ENCODE measurements around the gene RSBN1L. TPM values are rescaled to one million over a fixed set of nuclear protein-coding genes. Genes with fewer than 3 reads are reported as not detected.

RSBN1L gene
- total and polyA plus RNA-seq, 5 donors from 2014 or later = 7.3 to 31.8 (median 8.2) TPM

DNA sequence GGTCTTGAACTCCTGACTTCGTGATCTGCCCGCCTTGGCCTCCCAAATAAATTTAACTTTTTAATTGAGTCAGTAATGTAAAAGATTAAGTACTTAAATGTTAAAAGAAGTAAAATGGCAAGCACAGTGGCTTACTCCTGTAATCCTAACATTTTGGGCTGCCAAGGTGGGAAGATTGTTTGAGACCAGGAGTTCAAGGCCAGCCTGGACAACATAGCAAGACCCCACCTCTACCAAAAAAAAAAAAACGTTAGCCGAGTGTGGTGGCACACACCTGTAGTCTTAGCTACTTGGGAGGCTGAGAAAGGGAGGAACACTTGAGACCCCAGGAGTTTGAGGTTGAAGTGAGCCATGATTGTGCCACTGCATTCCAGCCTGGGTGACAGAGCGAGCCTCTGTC is 128.4 kb downstream of the RSBN1L start:
- ATAC-seq (ENCODE audit: low read depth in 2 of 2) (no peak), DNase-seq (no peak)
- Histone ChIP-seq H3K4me1 (ENCODE audit: control insufficient read depth, insufficient read depth, low read length, poor library complexity, severe bottlenecking) (peaks cover 29% of the 10 kb centered on the region), H3K9me3 (ENCODE audit: control insufficient read depth in 2 of 2, low read length in 2 of 2) (peaks cover 25 to 34% of the 10 kb centered on the region in 2 experiments), H3K36me3 (ENCODE audit: control insufficient read depth, insufficient read depth, low read length) (peaks cover 11% of the 10 kb centered on the region), H3K27ac (ENCODE audit: insufficient read depth, low read length, poor library complexity, severe bottlenecking) (no peak overlapping the region), H3K27me3 (ENCODE audit: control insufficient read depth, insufficient read depth, low read length) (no peaks in the 10 kb centered on the region), H3K4me3 (ENCODE audit: low read depth, low read length) (no peak overlapping the region)
- peaks cover 2 to 47% (median 16%) of the 10 kb centered on the region in 7 donors for H3K9me3 Mint-ChIP-seq
- H3K27ac Mint-ChIP-seq = peak overlapping the region in 1 of 3 donors; percentile 0
- H3K4me1 Mint-ChIP-seq = peaks cover 33 to 68% (median 51%) of the 10 kb centered on the region in 4 donors
- H3K27me3 Mint-ChIP-seq = no peaks in the 10 kb centered on the region
- peak overlapping the region in 1 of 4 donors; percentile 68 for H3K4me3 Mint-ChIP-seq
- peaks cover 45% of the 10 kb centered on the region for H3K36me3 Mint-ChIP-seq

DNA sequence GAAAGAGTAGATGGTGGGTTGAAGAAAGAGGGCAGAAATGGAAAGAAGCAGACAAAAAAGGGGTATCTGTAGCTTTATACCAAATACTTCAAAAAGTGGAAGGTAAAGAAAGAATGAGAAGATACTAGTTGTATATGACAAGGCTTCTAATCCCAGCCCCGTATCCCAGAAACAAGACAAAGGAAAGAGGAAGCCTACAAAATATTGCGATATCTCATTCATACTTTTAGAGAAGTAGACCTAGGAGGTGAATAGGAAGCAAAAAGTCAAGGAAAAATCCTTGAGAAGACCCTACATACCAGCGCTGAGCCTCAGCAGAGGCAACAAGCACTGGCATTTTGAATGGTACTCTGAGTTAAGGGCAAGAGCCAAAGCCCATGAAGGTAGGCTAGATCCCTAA is 128.9 kb downstream of the RSBN1L start:
- Mint-ChIP-seq H3K4me3 (peak overlapping the region in 3 of 4 donors; percentile 4 to 68 (median 14)), H3K27me3 (no peaks in the 10 kb centered on the region), H3K4me1 (peaks cover 33 to 70% (median 53%) of the 10 kb centered on the region in 4 donors), H3K9me3 (peaks cover 2 to 42% (median 11%) of the 10 kb centered on the region in 7 donors), H3K27ac (peak overlapping the region in 1 of 3 donors; percentile 0), H3K36me3 (peaks cover 40% of the 10 kb centered on the region)
- no peak overlapping the region for H3K27ac ChIP-seq (ENCODE audit: insufficient read depth, low read length, poor library complexity, severe bottlenecking)
- peaks cover 30% of the 10 kb centered on the region for H3K4me1 ChIP-seq (ENCODE audit: control insufficient read depth, insufficient read depth, low read length, poor library complexity, severe bottlenecking)
- no peak for ATAC-seq (ENCODE audit: low read depth in 2 of 2)
- peaks cover 24 to 29% of the 10 kb centered on the region in 2 experiments for H3K9me3 ChIP-seq (ENCODE audit: control insufficient read depth in 2 of 2, low read length in 2 of 2)
- H3K27me3 ChIP-seq (ENCODE audit: control insufficient read depth, insufficient read depth, low read length) = no peaks in the 10 kb centered on the region
- H3K4me3 ChIP-seq (ENCODE audit: low read depth, low read length) = no peak overlapping the region
- peaks cover 8% of the 10 kb centered on the region for H3K36me3 ChIP-seq (ENCODE audit: control insufficient read depth, insufficient read depth, low read length)
- DNase-seq = no peak

DNA sequence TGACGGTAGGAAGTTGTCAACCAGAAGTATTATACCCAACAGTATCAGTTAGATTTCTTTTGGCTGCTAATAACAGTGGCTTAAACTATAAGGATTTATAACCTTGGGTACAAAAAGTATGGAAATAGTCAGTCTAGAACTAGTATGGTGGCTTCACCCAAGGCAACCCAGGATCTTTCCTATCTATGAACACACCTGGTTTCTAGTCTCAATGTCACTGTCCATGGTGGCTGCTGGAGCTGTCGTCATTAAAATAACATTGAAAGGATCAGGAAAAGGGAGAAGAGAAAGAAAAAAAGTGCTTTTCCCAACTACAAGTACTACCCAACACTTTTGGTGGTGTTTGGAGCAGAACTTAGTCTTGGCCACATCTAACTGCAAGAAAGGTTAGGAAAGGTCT is 130.0 kb downstream of the RSBN1L start:
- Mint-ChIP-seq H3K36me3 (peaks cover 31% of the 10 kb centered on the region), H3K4me1 (peaks cover 36 to 74% (median 61%) of the 10 kb centered on the region in 4 donors), H3K9me3 (peaks cover 1 to 30% (median 8%) of the 10 kb centered on the region in 7 donors), H3K27ac (peak overlapping the region; percentile 26 to 47 (median 39)), H3K4me3 (peak overlapping the region in 1 of 4 donors; percentile 43), H3K27me3 (no peaks in the 10 kb centered on the region)
- peaks cover 42% of the 10 kb centered on the region for H3K4me1 ChIP-seq (ENCODE audit: control insufficient read depth, insufficient read depth, low read length, poor library complexity, severe bottlenecking)
- no peak overlapping the region for H3K27ac ChIP-seq (ENCODE audit: insufficient read depth, low read length, poor library complexity, severe bottlenecking)
- H3K4me3 ChIP-seq (ENCODE audit: low read depth, low read length) = peak overlapping the region; percentile 5
- peaks cover 12 to 18% of the 10 kb centered on the region in 2 experiments for H3K9me3 ChIP-seq (ENCODE audit: control insufficient read depth in 2 of 2, low read length in 2 of 2)
- no peaks in the 10 kb centered on the region for H3K36me3 ChIP-seq (ENCODE audit: control insufficient read depth, insufficient read depth, low read length)
- ATAC-seq (ENCODE audit: low read depth in 2 of 2) (no peak), DNase-seq (no peak)
- no peaks in the 10 kb centered on the region for H3K27me3 ChIP-seq (ENCODE audit: control insufficient read depth, insufficient read depth, low read length)

DNA sequence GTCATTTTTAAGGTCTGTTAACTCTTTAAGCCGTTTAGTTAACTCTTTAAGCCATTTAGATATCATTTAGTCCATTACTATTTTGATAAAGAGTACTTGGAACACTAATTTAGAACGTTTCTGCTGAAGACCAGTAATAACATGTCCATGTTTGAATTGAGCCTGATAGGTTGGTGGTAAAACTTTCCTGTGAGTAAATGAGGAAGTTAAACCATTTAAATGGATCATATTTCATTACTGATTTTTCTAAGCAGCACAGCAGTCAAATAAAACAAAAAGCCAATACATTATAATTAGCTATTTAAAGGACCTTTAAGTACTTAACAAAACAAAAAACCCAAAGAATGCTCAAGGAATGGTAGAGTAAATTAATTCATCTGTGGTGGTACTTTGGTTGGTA is 131.7 kb downstream of the RSBN1L start:
- Histone ChIP-seq H3K4me1 (ENCODE audit: control insufficient read depth, insufficient read depth, low read length, poor library complexity, severe bottlenecking) (peaks cover 58% of the 10 kb centered on the region), H3K27me3 (ENCODE audit: control insufficient read depth, insufficient read depth, low read length) (no peaks in the 10 kb centered on the region), H3K36me3 (ENCODE audit: control insufficient read depth, insufficient read depth, low read length) (no peaks in the 10 kb centered on the region), H3K4me3 (ENCODE audit: low read depth, low read length) (no peak overlapping the region), H3K27ac (ENCODE audit: insufficient read depth, low read length, poor library complexity, severe bottlenecking) (no peak overlapping the region), H3K9me3 (ENCODE audit: control insufficient read depth in 2 of 2, low read length in 2 of 2) (peaks cover 4 to 6% of the 10 kb centered on the region in 2 experiments)
- H3K4me3 Mint-ChIP-seq = peak overlapping the region in 2 of 4 donors; percentile 68 to 74
- DNase-seq = no peak
- H3K27me3 Mint-ChIP-seq = no peaks in the 10 kb centered on the region
- peaks cover 26% of the 10 kb centered on the region for H3K36me3 Mint-ChIP-seq
- H3K27ac Mint-ChIP-seq = no peak overlapping the region
- H3K4me1 Mint-ChIP-seq = peaks cover 45 to 79% (median 63%) of the 10 kb centered on the region in 4 donors
- H3K9me3 Mint-ChIP-seq = peaks cover 0 to 22% (median 8%) of the 10 kb centered on the region in 7 donors
- ATAC-seq (ENCODE audit: low read depth in 2 of 2) = no peak

DNA sequence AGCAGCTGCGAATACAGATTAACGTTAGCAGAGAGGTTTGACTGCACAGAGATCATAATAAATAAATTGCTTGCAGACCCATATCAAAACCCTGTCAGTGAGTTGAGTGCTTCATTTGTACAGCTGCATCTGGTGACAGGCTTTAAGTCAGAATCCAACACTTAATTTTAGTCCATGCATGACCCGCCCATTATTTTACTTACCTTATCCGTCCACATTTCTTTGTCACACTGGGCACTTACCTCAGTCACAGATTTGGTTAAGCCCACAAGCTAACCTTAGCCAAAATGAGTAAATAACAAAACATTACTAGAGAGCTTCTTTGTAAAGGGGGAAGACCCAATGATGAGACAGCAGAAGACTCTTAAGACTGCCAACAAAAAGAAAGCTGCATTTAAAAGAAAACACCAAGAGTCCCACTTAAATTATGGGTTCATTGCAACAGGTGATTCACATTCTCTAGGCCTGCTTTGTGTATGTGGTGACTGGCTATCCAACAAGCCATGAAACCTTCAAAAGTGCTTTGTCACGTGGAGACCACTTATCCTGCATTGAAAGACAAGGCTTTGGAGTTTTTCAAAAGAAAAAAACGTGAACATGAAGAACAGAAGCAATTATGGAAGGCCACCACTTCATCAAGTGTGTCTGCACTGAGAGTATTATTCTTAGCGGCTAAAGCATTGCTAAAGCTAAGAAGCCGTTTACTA is 134.5 kb downstream of the RSBN1L start:
- Mint-ChIP-seq H3K9me3 (peaks cover 0 to 8% (median 2%) of the 10 kb centered on the region in 7 donors), H3K4me3 (peak overlapping the region; percentile 61 to 87 (median 66)), H3K27ac (peak overlapping the region; percentile 36 to 80 (median 75)), H3K27me3 (no peaks in the 10 kb centered on the region), H3K36me3 (peaks cover 9% of the 10 kb centered on the region), H3K4me1 (peaks cover 40 to 81% (median 58%) of the 10 kb centered on the region in 4 donors)
- peaks cover 72% of the 10 kb centered on the region for H3K4me1 ChIP-seq (ENCODE audit: control insufficient read depth, insufficient read depth, low read length, poor library complexity, severe bottlenecking)
- H3K27ac ChIP-seq (ENCODE audit: insufficient read depth, low read length, poor library complexity, severe bottlenecking) = peak overlapping the region; percentile 45
- H3K27me3 ChIP-seq (ENCODE audit: control insufficient read depth, insufficient read depth, low read length) = no peaks in the 10 kb centered on the region
- H3K4me3 ChIP-seq (ENCODE audit: low read depth, low read length) = peak overlapping the region; percentile 69
- DNase-seq (peak in 1 of 3 donors; percentile 29), ATAC-seq (ENCODE audit: low read depth in 2 of 2) (peak in 1 of 2 donors; percentile 12)
- peaks cover 4% of the 10 kb centered on the region in 2 experiments for H3K9me3 ChIP-seq (ENCODE audit: control insufficient read depth in 2 of 2, low read length in 2 of 2)
- no peaks in the 10 kb centered on the region for H3K36me3 ChIP-seq (ENCODE audit: control insufficient read depth, insufficient read depth, low read length)

DNA sequence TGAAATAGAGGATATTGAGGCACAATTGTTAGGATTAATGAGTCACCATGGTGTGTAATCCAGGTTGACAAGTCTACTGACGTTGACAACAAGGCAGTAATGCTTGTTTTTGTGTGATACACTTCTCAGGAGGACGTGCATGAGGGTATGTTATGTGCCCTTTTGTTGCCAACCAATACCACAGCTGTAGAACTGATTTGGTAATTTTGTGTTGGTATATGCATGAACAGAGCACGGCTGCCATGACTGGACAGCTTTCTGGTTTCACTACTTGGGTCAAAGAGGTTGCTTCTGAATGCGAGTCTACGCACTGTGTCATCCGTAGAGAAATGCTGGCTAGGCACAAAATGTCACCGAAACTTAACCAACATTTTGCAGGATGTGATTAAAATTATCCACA is 135.2 kb downstream of the RSBN1L start:
- Histone ChIP-seq H3K27me3 (ENCODE audit: control insufficient read depth, insufficient read depth, low read length) (no peaks in the 10 kb centered on the region), H3K9me3 (ENCODE audit: control insufficient read depth in 2 of 2, low read length in 2 of 2) (no peaks in the 10 kb centered on the region), H3K4me3 (ENCODE audit: low read depth, low read length) (peak overlapping the region; percentile 69), H3K4me1 (ENCODE audit: control insufficient read depth, insufficient read depth, low read length, poor library complexity, severe bottlenecking) (peaks cover 72% of the 10 kb centered on the region), H3K36me3 (ENCODE audit: control insufficient read depth, insufficient read depth, low read length) (no peaks in the 10 kb centered on the region), H3K27ac (ENCODE audit: insufficient read depth, low read length, poor library complexity, severe bottlenecking) (peak overlapping the region; percentile 45)
- DNase-seq = peak in 2 of 3 donors; percentile 13 to 74
- ATAC-seq (ENCODE audit: low read depth in 2 of 2) = peak; percentile 20 to 53
- H3K4me1 Mint-ChIP-seq = peaks cover 37 to 79% (median 56%) of the 10 kb centered on the region in 4 donors
- H3K4me3 Mint-ChIP-seq = peak overlapping the region; percentile 61 to 87 (median 66)
- peaks cover 0 to 5% (median under 1%) of the 10 kb centered on the region in 7 donors for H3K9me3 Mint-ChIP-seq
- H3K27ac Mint-ChIP-seq = peak overlapping the region; percentile 36 to 80 (median 66)
- no peaks in the 10 kb centered on the region for H3K27me3 Mint-ChIP-seq
- peaks cover 11% of the 10 kb centered on the region for H3K36me3 Mint-ChIP-seq

DNA sequence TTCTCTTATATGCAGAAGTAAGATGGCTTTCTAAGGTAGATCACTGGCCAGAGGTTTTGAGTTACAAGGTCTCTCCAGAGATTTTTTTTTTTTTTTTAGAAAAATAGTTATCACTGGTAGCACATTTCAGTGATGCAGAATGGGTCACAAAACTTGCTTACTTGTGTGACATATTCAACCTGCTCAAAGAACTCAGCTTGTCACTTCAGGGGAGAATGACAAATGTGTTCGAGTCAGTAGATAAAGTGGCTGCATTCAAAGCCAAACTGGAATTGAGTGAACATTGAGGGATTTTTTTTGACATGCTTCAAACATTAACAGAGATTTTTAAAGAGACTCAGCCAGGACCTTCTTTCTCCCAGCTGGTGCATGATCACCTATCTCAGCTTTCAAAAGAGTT is 135.7 kb downstream of the RSBN1L start:
- no peaks in the 10 kb centered on the region for H3K27me3 ChIP-seq (ENCODE audit: control insufficient read depth, insufficient read depth, low read length)
- peaks cover 67% of the 10 kb centered on the region for H3K4me1 ChIP-seq (ENCODE audit: control insufficient read depth, insufficient read depth, low read length, poor library complexity, severe bottlenecking)
- no peak for DNase-seq
- H3K36me3 ChIP-seq (ENCODE audit: control insufficient read depth, insufficient read depth, low read length) = no peaks in the 10 kb centered on the region
- Mint-ChIP-seq H3K4me3 (peak overlapping the region; percentile 61 to 87 (median 66)), H3K27me3 (no peaks in the 10 kb centered on the region), H3K36me3 (peaks cover 8% of the 10 kb centered on the region), H3K27ac (peak overlapping the region; percentile 11 to 80 (median 36)), H3K9me3 (peaks cover 0 to under 1% (median 0%) of the 10 kb centered on the region in 7 donors), H3K4me1 (peaks cover 32 to 76% (median 54%) of the 10 kb centered on the region in 4 donors)
- ATAC-seq (ENCODE audit: low read depth in 2 of 2) = no peak
- H3K27ac ChIP-seq (ENCODE audit: insufficient read depth, low read length, poor library complexity, severe bottlenecking) = peak overlapping the region; percentile 45
- H3K9me3 ChIP-seq (ENCODE audit: control insufficient read depth in 2 of 2, low read length in 2 of 2) = no peaks in the 10 kb centered on the region
- peak overlapping the region; percentile 69 for H3K4me3 ChIP-seq (ENCODE audit: low read depth, low read length)

Data from CD4-positive, CD25-positive, alpha-beta regulatory T cell (primary cell).